Cardiac fibroblast (primary cell): Measurements from ENCODE around the gene CYB5R4.
"Not testable (repeated sequence)": the region's sequence is repeated elsewhere in the genome, so short reads cannot be mapped to it uniquely, and the experiment has no call there.

Source experiments
- DNase-seq, 2 donors: peaks; one replicate each; pipeline versions ENCODE4 v3.0.0 to v3.0.0-alpha.2; 2010; ENCODE audit warnings: low read depth in 2 of 2
- H3K4me3 ChIP-seq, 2 donors: replicated peaks in 1 of 2; 1 replicate in 1 of 2; 2 replicates in 1 of 2; pipeline ENCODE4 v1.5.1; 2011; ENCODE audit warnings: low read depth in 2 of 2, low read length in 2 of 2, mild to moderate bottlenecking in 2 of 2, moderate library complexity in 1 of 2
- CTCF ChIP-seq: IDR thresholded peaks from one replicate; pipeline ENCODE4 v1.5.1; 2011; ENCODE audit warnings: low read depth, mild to moderate bottlenecking, low read length, inconsistent platforms

Gene CYB5R4

GRCh38 chr6:83905648-83906047, 46.2 kb downstream of the CYB5R4 start:
- no peak for DNase-seq
- no peak for TF ChIP-seq CTCF
- no peak overlapping the region for H3K4me3 ChIP-seq

- H3K4me3 ChIP-seq, DNase-seq: not testable (repeated sequence)
Measured at GRCh38 chr6:83907623-83908390, 48.3 kb downstream of the CYB5R4 start.

GRCh38 chr6:83908813-83909212, 49.3 kb downstream of the CYB5R4 start:
- no peak for TF ChIP-seq CTCF
- no peak overlapping the region for H3K4me3 ChIP-seq
- peak in 1 of 2 donors; percentile 46 for DNase-seq

- DNase-seq: peak in 1 of 2 donors; percentile 3
- no peak for TF ChIP-seq CTCF
- H3K4me3 ChIP-seq: no peak overlapping the region
Measured at GRCh38 chr6:83911278-83911677, 51.8 kb downstream of the CYB5R4 start.

- DNase-seq: peak in 1 of 2 donors; percentile 12
- TF ChIP-seq CTCF: no peak
- no peak overlapping the region for H3K4me3 ChIP-seq
Measured at GRCh38 chr6:83914953-83915352, 55.5 kb downstream of the CYB5R4 start.

- TF ChIP-seq CTCF: no peak
- DNase-seq: no peak
- no peak overlapping the region for H3K4me3 ChIP-seq
Measured at GRCh38 chr6:83917001-83917400, 57.5 kb downstream of the CYB5R4 start.

- TF ChIP-seq CTCF: no peak
- DNase-seq: no peak
- H3K4me3 ChIP-seq: no peak overlapping the region
Measured at GRCh38 chr6:83920017-83920416, 60.5 kb downstream of the CYB5R4 start.
